ENCODE data around the gene C1QL4.
"Not testable (repeated sequence)": the region's sequence is repeated elsewhere in the genome, so short reads cannot be mapped to it uniquely, and the experiment has no call there.

C1QL4 gene

GRCh38 chr12:49336645-49337584 lies at the start of gene C1QL4:
Gene C1QL4, minus strand, starts transcription at chr12:49337188. Its CDS starts 711 bp downstream, at chr12:49336477.
- no peak for DNase-seq (ENCODE audit: low read depth)

- not testable (repeated sequence) for DNase-seq (ENCODE audit: low read depth)
Measured at GRCh38 chr12:49380184-49380583, 43.2 kb upstream of the C1QL4 start.

- no peak for DNase-seq (ENCODE audit: low read depth)
Measured at GRCh38 chr12:49377386-49377785, 40.4 kb upstream of the C1QL4 start.

- DNase-seq (ENCODE audit: low read depth): no peak
Measured at GRCh38 chr12:49375406-49375805, 38.4 kb upstream of the C1QL4 start.

- no peak for DNase-seq (ENCODE audit: low read depth)
Measured at GRCh38 chr12:49370539-49370938, 33.6 kb upstream of the C1QL4 start.

- no peak for DNase-seq (ENCODE audit: low read depth)
Measured at GRCh38 chr12:49369411-49370145, 32.6 kb upstream of the C1QL4 start.

GRCh38 chr12:49368240-49368600 lies 31.2 kb upstream of the C1QL4 start:
- DNase-seq (ENCODE audit: low read depth): no peak

GRCh38 chr12:49367381-49368239 lies 30.6 kb upstream of the C1QL4 start, which contains the start of gene SPATS2:
Gene SPATS2, plus strand, starts transcription at chr12:49367462. Its CDS starts 93,551 bp downstream, at chr12:49461013.
- DNase-seq (ENCODE audit: low read depth): no peak

- DNase-seq (ENCODE audit: low read depth): peak; percentile 89
Measured at GRCh38 chr12:49366652-49367380, 29.8 kb upstream of the C1QL4 start.

- no peak for DNase-seq (ENCODE audit: low read depth)
Measured at GRCh38 chr12:49366096-49366651, 29.2 kb upstream of the C1QL4 start.

GRCh38 chr12:49365542-49365941 lies 28.6 kb upstream of the C1QL4 start:
- no peak for DNase-seq (ENCODE audit: low read depth)

- no peak for DNase-seq (ENCODE audit: low read depth)
Measured at GRCh38 chr12:49364989-49365388, 28.0 kb upstream of the C1QL4 start.

GRCh38 chr12:49362077-49362476 lies 25.1 kb upstream of the C1QL4 start:
- DNase-seq (ENCODE audit: low read depth): no peak

- DNase-seq (ENCODE audit: low read depth): no peak
Measured at GRCh38 chr12:49359671-49360070, 22.7 kb upstream of the C1QL4 start.

- DNase-seq (ENCODE audit: low read depth): peak; percentile 62
Measured at GRCh38 chr12:49358483-49359141, 21.6 kb upstream of the C1QL4 start.

GRCh38 chr12:49357103-49357678 lies 20.2 kb upstream of the C1QL4 start:
- DNase-seq (ENCODE audit: low read depth): no peak

GRCh38 chr12:49355913-49356312 lies 18.9 kb upstream of the C1QL4 start:
- DNase-seq (ENCODE audit: low read depth): no peak

- no peak for DNase-seq (ENCODE audit: low read depth)
Measured at GRCh38 chr12:49352351-49352750, 15.4 kb upstream of the C1QL4 start.

- DNase-seq (ENCODE audit: low read depth): no peak
Measured at GRCh38 chr12:49349266-49349665, 12.3 kb upstream of the C1QL4 start.

GRCh38 chr12:49348781-49349180 lies 11.8 kb upstream of the C1QL4 start:
- no peak for DNase-seq (ENCODE audit: low read depth)
